Superior temporal gyrus (tissue), 1 donor: ENCODE data around the gene SPINT1.

ENCODE experiments used
- DNase-seq: peaks from one replicate; pipeline ENCODE4 v3.0.0-alpha.2; 2016; ENCODE audit errors: extremely low spot score

SPINT1 gene

GRCh38 chr15:40892447-40893012 lies 48.7 kb downstream of the SPINT1 start:
- no peak for DNase-seq

- no peak for DNase-seq
Observed at GRCh38 chr15:40893019-40893670, 49.3 kb downstream of the SPINT1 start.

- peak; percentile 98 for DNase-seq
Observed at GRCh38 chr15:40893733-40894680, 50.2 kb downstream of the SPINT1 start, which contains the start of gene VPS18. Gene VPS18 (plus strand): TSS chr15:40894450. CDS start chr15:40894769, 319 bp downstream.

GRCh38 chr15:40894681-40895448 lies 51.0 kb downstream of the SPINT1 start:
- peak; percentile 17 for DNase-seq

- no peak for DNase-seq
Observed at GRCh38 chr15:40899536-40900207, 55.8 kb downstream of the SPINT1 start.

GRCh38 chr15:40900256-40901052 lies 56.6 kb downstream of the SPINT1 start:
- no peak for DNase-seq

- no peak for DNase-seq
Observed at GRCh38 chr15:40901053-40901443, 57.2 kb downstream of the SPINT1 start.

GRCh38 chr15:40902605-40903561 lies 59.0 kb downstream of the SPINT1 start:
- peak; percentile 27 for DNase-seq

- no peak for DNase-seq
Observed at GRCh38 chr15:40904552-40905201, 60.8 kb downstream of the SPINT1 start.

- peak; percentile 40 for DNase-seq
Observed at GRCh38 chr15:40906091-40906990, 62.5 kb downstream of the SPINT1 start.

- DNase-seq, result no peak
Observed at GRCh38 chr15:40906991-40907802, 63.3 kb downstream of the SPINT1 start.
